Chondrocyte (in vitro differentiated cells): ENCODE results near the gene RAI1. TPM values are rescaled to one million over a fixed set of nuclear protein-coding genes. Genes with fewer than 3 reads are reported as not detected.

Experiments used
- DNase-seq: peaks from one replicate; pipeline ENCODE4 v3.0.0; 2021; ENCODE audit warnings: mixed read lengths, low spot score
- H3K27ac Mint-ChIP-seq: one replicate; pipeline ENCODE4 v1.8.0; 2021; ENCODE audit warnings: mild to moderate bottlenecking, moderate library complexity, mixed read lengths; ENCODE audit not compliant: unreplicated experiment
- H3K27me3 Mint-ChIP-seq: 2 replicates; pipeline ENCODE4 v1.8.0; 2021; ENCODE audit warnings: low read depth, mixed read lengths
- H3K36me3 Mint-ChIP-seq: 2 replicates; pipeline ENCODE4 v1.8.0; 2021; ENCODE audit warnings: low read depth, mixed read lengths
- H3K4me1 Mint-ChIP-seq: 2 replicates; pipeline ENCODE4 v1.8.0; 2021; ENCODE audit warnings: low read depth, mild to moderate bottlenecking, mixed read lengths
- H3K4me3 Mint-ChIP-seq: one replicate; pipeline ENCODE4 v1.8.0; 2021; ENCODE audit warnings: mild to moderate bottlenecking, moderate library complexity, mixed read lengths; ENCODE audit not compliant: unreplicated experiment
- H3K9me3 Mint-ChIP-seq: 2 replicates; pipeline ENCODE4 v1.8.0; 2021; ENCODE audit warnings: low read depth, mixed read lengths
- total RNA-seq: library from RNA; stranded (reverse); gene quantifications from 3 replicates; pipeline ENCODE4 v1.2.1, GENCODE V29; 2021
- TF ChIP-seq, protein P1 (sequence below): fragments of 200-600 bp; sonication (generic); IDR thresholded peaks from 2 replicates; pipeline ENCODE4 v1.5.0; 2021; ENCODE audit warnings: antibody characterized with exemption, mild to moderate bottlenecking, moderate library complexity

The RAI1 gene
- total RNA-seq, 1 donor from 2014 or later: 28.7 TPM

DNA sequence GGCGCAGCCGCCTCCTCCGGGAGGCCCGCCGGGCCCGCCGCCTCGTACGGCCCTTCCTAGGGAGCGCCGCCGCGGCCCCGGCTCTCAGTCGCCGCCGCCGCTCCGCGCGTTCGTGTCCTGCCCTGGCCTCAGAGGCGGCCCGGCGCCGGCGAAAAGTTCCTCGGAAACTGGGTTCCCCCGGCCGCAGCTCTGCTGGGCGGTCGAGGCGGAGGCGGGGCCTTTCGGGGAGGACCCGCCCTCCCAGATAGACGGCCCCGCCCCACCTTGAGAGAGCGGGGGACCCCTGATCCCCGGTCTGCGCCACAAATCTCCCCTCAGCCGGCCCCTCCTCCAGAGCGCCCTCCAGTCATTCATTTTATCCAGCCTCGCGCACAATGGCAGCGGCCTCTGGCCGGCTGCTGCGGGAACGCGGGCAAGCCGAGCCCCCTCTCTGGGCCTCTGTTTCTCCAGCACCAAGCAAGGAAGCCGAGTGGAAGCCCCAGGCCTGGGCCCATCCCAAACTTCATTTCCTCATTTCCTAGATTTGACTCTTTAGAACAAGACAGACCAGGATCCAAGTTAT lies 155.6 kb downstream of the RAI1 start, which contains the start of gene SREBF1:
Gene SREBF1 (minus strand): TSS at position 169 of the 562 bp plus-strand sequence. CDS start 169 bp downstream, outside the sequence.
- no peaks in the 10 kb centered on the region for H3K27me3 Mint-ChIP-seq
- H3K9me3 Mint-ChIP-seq: no peaks in the 10 kb centered on the region
- no peak for DNase-seq
- H3K4me3 Mint-ChIP-seq: peak within 1 kb of the TSS; percentile 82
- H3K4me1 Mint-ChIP-seq: peaks cover 59% of the 10 kb centered on the region
- TF ChIP-seq, protein P1, sequence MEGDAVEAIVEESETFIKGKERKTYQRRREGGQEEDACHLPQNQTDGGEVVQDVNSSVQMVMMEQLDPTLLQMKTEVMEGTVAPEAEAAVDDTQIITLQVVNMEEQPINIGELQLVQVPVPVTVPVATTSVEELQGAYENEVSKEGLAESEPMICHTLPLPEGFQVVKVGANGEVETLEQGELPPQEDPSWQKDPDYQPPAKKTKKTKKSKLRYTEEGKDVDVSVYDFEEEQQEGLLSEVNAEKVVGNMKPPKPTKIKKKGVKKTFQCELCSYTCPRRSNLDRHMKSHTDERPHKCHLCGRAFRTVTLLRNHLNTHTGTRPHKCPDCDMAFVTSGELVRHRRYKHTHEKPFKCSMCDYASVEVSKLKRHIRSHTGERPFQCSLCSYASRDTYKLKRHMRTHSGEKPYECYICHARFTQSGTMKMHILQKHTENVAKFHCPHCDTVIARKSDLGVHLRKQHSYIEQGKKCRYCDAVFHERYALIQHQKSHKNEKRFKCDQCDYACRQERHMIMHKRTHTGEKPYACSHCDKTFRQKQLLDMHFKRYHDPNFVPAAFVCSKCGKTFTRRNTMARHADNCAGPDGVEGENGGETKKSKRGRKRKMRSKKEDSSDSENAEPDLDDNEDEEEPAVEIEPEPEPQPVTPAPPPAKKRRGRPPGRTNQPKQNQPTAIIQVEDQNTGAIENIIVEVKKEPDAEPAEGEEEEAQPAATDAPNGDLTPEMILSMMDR: no peak
- H3K27ac Mint-ChIP-seq: peak within 1 kb of the TSS; percentile 97
- no peaks in the 10 kb centered on the region for H3K36me3 Mint-ChIP-seq

DNA sequence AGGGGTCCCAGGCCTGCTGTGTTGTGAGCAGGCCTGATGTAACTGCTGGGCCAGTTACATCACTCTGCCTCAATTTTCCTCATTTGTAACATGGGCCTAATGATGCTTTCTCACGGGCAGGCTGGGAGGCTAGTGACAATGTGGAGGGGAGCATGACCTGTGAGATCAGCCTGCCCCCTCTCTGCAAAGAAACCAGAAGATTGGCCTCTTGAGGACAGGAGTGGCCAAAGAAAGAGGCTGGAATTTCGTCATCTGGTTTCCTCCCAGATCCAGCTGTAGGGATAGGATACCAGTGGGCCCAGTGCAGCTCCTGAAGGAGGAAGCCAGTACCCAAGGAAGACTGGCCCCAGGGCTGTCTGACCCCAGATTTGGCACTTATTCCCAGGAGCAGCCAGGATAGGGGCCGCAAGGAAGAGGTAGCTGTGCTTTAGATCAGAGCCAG lies 156.1 kb downstream of the RAI1 start:
- Mint-ChIP-seq H3K36me3 (no peaks in the 10 kb centered on the region), H3K9me3 (no peaks in the 10 kb centered on the region), H3K4me3 (peak overlapping the region; percentile 82), H3K27me3 (no peaks in the 10 kb centered on the region), H3K27ac (peak overlapping the region; percentile 97), H3K4me1 (peaks cover 59% of the 10 kb centered on the region)
- TF ChIP-seq, protein P1: no peak
- no peak for DNase-seq

DNA sequence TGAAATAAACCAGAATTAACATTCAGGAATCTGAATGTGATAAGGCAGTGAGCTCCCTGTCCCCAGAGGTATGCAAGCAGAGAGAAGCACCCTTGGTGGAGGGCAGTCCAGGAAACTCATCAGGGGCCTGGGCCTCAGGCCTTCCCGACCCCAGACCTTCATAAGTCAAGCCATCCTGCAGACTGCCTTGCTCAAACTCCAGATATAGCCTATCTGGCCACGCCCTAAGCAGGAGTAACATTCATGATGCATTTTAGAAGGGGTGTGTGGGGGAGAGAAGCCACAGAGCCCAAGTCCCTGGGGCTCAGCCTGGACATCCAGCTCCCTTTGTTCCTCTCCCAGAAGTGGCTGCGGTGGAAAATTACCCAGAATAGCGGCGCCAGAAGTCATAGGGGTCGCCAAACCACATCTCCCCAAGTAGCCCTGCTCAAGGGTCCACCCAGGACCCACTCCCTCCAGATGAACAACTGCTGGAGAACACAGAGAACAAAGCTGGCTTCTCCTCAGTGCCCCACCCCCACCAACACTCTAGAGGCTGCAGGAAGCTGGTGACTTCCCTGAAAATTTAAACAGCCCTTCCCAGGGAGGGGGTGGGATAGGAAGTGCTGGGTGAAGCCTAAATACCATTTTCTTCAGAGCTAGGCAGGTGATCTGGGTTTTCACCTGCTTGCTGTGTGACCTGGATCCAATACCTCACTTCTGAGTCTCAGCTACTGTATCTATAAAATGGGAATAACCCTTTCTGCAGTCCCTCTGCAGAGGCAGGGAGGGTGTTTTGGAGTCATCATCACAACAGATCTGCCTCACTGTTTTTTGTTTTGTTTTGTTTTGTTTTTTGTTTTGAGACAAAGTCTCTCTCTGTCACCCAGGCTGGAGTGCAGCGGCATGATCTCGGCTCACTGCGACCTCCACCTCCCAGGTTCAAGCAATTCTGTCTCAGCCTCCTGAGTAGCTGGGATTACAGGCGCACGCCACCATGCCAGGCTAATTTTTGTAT lies 157.0 kb downstream of the RAI1 start:
- Mint-ChIP-seq H3K27ac (peak overlapping the region; percentile 97), H3K36me3 (no peaks in the 10 kb centered on the region), H3K4me1 (peaks cover 59% of the 10 kb centered on the region), H3K27me3 (no peaks in the 10 kb centered on the region), H3K9me3 (no peaks in the 10 kb centered on the region), H3K4me3 (peak overlapping the region; percentile 82)
- DNase-seq: no peak
- TF ChIP-seq, protein P1: no peak

DNA sequence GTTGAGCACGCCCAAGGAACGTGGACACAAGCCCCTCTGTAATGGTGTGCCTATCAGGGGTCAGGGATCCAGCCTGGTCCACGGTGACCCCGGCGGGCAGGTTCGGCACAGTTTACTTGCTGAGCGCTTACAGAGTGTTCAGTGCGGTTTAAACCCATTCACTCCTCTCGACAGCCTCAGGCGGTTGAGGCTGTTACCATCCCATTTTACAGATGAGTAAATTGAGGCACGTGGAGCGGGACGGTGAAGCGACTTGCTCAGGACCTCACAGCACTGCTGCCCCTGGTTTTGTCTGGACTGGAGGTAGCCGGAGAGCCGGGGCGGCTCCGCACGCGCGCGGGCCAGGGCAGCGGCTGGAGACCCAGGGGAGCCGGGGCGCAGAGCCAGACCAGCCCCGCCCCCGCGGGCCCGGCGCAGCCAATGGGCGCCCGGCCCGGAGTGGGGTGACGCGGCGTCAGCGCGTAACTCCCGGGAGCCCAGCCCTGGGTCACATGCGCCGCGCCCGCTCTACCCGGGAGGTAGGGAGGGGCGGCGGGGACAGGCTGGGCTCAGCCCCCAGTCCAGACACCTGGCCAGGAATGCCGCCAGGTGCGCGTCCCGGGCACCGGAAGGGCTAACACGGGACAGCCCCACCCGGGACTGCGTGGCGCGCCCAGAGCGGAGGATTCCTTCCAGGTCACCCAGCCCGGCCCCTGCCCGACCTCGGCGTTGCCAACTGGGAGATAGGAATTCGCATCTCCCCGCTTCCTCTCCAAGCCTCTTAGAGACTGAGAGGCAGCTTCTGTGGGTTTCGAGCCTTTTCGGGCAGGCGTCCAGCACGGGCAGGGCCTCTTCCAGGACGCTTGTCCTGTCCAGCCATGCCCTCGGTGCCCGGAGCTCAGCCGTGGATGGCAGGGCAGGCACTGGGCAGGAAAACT lies 158.8 kb downstream of the RAI1 start:
- no peaks in the 10 kb centered on the region for H3K27me3 Mint-ChIP-seq
- H3K27ac Mint-ChIP-seq: peak overlapping the region; percentile 97
- H3K36me3 Mint-ChIP-seq: no peaks in the 10 kb centered on the region
- H3K4me1 Mint-ChIP-seq: peaks cover 50% of the 10 kb centered on the region
- H3K4me3 Mint-ChIP-seq: peak overlapping the region; percentile 56
- no peaks in the 10 kb centered on the region for H3K9me3 Mint-ChIP-seq
- DNase-seq: no peak
- TF ChIP-seq, protein P1: no peak
